Measurements from ENCODE around the gene ANP32A.

- TF ChIP-seq CTCF (IDR thresholded peaks at IDR 0.05) = no peak
- TF ChIP-seq POLR2A (IDR thresholded peaks at IDR 0.05) = no peak
- no peak for TF ChIP-seq POLR2AphosphoS5 (IDR thresholded peaks at IDR 0.05)
Measured at GRCh38 chr15:68816158-68816557, 4.5 kb downstream of the ANP32A start.
